Measurements from ENCODE around the gene RASL11A. TPM values are rescaled to one million over a fixed set of nuclear protein-coding genes. Genes with fewer than 3 reads are reported as not detected.
"Not testable (repeated sequence)": the region's sequence is repeated elsewhere in the genome, so short reads cannot be mapped to it uniquely, and the experiment has no call there.

The RASL11A gene, protein sequence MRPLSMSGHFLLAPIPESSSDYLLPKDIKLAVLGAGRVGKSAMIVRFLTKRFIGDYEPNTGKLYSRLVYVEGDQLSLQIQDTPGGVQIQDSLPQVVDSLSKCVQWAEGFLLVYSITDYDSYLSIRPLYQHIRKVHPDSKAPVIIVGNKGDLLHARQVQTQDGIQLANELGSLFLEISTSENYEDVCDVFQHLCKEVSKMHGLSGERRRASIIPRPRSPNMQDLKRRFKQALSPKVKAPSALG
- 10 to 100 TPM in 3 of 4 donors, 1 to 10 TPM in 1; 8.2 to 35.6 (median 29.5) TPM for polyA plus RNA-seq (ENCODE audit: insufficient read length in 4 of 4)

DNA sequence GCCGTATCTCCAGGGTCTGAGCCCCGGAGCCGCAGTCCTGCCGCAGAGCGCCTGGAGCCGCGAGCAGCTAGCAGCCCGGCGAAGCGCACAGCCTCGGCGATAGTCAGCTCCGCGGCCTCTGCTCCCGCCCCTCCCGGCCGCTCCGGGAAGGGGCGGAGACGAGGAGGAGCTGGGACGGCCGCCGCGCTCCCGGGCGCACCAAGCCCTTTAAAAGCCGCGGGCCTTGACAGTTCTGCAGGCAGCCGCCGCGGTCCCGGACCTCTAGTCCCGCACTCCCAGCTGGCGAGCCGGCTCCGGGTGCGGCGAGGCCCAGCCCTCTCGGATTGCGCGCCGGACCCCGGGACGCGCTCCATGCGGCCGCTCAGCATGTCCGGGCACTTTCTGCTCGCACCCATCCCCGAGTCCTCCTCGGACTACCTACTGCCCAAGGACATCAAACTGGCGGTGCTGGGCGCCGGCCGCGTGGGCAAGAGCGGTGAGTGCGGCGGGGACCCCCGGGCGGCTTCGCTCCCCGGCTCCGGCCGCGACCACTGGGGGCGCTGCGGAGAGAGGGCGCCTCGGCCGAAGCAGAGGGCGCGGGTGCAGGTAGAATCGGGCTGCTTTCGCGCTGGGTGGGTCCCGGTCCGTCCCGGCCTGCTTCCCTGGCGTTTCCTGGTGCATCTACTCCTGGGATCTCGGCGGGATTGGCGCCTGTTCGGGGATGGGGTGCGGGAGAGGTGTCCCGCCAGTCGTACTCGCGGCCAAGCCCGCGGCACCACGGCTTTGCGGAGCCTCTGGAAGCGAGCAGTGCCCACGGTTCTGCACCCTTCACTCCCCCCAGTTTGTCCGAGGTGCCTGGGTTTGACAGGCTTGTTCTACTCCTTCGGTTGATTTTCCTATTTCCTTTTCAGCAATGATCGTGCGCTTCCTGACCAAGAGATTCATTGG, at the start of gene RASL11A:
TSS of gene RASL11A (plus strand) at position 237 of the 927 bp plus-strand sequence. CDS start at position 352, 115 bp downstream.
- peak in 2 of 4 donors; percentile 69 to 70 for DNase-seq (ENCODE audit: low read depth in 4 of 4, low spot score in 3 of 4)

DNA sequence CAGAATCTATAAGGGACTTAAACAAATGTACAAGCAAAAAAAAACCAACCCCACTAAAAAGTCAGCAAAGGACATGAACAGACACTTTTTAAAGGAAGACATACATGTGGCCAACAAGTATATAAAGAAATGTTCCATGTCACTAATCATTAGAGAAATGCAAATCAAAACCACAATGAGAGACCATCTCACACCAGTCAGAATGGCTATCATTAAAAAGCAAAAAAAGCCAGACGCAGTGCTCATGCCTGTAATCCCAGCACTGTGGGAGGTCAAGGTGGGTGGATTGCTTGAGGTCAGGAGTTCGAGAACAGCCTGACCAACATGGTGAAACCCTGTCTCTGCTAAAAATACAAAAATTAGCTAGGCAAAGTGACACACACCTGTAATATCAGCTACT, 48.5 kb upstream of the RASL11A start:
- not testable (repeated sequence) for DNase-seq (ENCODE audit: low read depth in 4 of 4, low spot score in 3 of 4)

- no peak for DNase-seq (ENCODE audit: low read depth in 4 of 4, low spot score in 3 of 4)
Observed at GRCh38 chr13:27226991-27227390, 43.6 kb upstream of the RASL11A start.

- DNase-seq (ENCODE audit: low read depth in 4 of 4, low spot score in 3 of 4) = no peak
Observed at GRCh38 chr13:27228131-27228530, 42.5 kb upstream of the RASL11A start.

- no peak for DNase-seq (ENCODE audit: low read depth in 4 of 4, low spot score in 3 of 4)
Observed at GRCh38 chr13:27229642-27230041, 41.0 kb upstream of the RASL11A start.

- DNase-seq (ENCODE audit: low read depth in 4 of 4, low spot score in 3 of 4) = no peak
Observed at GRCh38 chr13:27233964-27234363, 36.7 kb upstream of the RASL11A start.

GRCh38 chr13:27236478-27236877, 34.2 kb upstream of the RASL11A start:
- DNase-seq (ENCODE audit: low read depth in 4 of 4, low spot score in 3 of 4) = no peak

- DNase-seq (ENCODE audit: low read depth in 4 of 4, low spot score in 3 of 4) = no peak
Observed at GRCh38 chr13:27242702-27243101, 27.9 kb upstream of the RASL11A start.

DNA sequence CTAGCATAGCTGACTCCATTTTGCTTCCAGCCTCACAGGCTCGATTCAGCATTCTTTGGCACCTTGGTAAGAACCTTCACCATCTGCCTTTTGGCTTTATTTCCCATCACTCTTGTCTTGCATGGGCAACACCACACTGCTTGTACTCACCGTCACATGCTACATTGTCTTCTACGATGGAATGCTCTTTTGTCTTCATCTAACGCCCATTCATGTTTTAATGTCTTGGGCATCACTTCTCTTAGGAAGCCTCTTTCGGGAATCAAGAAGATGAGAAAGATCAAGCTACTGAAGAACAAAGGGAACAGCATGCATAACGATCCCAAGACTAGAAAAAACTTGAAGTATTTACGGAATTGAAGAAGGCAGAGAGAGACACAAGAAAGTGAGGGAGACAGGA, 25.0 kb upstream of the RASL11A start:
- no peak for DNase-seq (ENCODE audit: low read depth in 4 of 4, low spot score in 3 of 4)

GRCh38 chr13:27250833-27251165, 19.8 kb upstream of the RASL11A start:
- DNase-seq (ENCODE audit: low read depth in 4 of 4, low spot score in 3 of 4) = no peak

- peak; percentile 92 to 97 (median 94) for DNase-seq (ENCODE audit: low read depth in 4 of 4, low spot score in 3 of 4)
Observed at GRCh38 chr13:27251166-27252091, 19.2 kb upstream of the RASL11A start, which contains the start of gene RPL21. Gene RPL21, plus strand, starts transcription at chr13:27251558. Its CDS starts 2,219 bp downstream, at chr13:27253777.

DNA sequence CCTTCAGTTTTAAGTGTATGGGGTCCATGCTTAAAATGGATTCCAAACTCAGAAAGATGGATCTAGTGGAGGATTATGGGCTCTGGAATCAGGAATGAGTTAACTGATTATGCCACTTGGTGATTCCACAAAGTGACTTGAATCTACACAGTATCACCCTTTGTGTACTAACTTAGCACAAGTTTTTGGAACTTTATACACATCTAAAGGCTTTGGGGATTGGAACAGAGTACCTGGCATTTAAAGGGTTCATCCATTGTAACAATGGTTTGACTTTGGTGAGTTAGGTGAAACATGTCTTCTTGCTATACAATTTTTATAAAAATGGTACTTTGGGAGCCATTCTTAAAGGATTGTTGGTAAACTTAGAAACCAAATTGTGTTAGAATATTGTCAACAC, 18.2 kb upstream of the RASL11A start:
- DNase-seq (ENCODE audit: low read depth in 4 of 4, low spot score in 3 of 4) = no peak

DNA sequence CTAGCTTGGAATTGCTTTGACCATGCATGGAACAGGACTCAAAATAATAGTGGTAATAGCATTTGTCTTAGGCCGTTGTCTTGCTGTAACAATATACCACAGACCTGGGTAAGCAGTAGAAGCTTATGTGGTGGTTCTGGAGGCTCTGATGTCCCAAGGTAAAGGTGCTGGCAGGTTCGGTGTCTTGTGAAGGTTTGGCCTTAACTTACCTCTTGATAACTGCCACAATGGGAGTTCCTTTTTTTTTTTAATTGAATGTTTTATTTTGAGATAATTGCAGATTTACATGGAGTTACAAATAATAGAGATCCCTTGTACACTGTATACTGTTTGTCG, 13.4 kb upstream of the RASL11A start:
- DNase-seq (ENCODE audit: low read depth in 4 of 4, low spot score in 3 of 4) = no peak

DNA sequence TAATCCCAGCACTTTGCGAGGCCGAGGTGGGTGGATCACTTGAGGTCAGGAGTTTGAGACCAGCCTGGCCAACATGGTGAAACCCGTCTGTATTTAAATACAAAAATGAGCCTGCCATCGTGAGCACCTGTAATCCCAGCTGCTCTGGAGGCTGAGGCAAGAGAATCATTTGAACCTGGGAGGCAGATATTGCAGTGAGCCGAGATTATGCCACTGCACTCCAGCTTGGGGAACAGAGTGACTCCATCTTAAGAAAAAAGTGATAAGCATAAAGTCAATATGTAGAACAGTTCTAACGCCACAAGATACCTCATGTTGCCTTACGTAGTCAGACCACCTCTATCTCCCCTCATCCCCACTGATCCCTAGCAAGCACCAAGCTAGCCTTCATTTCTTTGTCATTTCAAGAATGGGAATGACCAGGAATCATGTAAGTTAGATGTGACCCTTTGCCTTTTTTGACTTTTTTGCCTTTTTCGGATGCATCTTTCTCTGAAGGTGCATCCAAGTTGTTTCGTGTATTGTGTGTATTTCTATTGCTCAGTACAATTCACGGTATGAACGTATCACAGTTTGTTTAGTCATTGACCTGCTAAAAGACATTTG, 12.9 kb upstream of the RASL11A start:
- no peak for DNase-seq (ENCODE audit: low read depth in 4 of 4, low spot score in 3 of 4)

DNA sequence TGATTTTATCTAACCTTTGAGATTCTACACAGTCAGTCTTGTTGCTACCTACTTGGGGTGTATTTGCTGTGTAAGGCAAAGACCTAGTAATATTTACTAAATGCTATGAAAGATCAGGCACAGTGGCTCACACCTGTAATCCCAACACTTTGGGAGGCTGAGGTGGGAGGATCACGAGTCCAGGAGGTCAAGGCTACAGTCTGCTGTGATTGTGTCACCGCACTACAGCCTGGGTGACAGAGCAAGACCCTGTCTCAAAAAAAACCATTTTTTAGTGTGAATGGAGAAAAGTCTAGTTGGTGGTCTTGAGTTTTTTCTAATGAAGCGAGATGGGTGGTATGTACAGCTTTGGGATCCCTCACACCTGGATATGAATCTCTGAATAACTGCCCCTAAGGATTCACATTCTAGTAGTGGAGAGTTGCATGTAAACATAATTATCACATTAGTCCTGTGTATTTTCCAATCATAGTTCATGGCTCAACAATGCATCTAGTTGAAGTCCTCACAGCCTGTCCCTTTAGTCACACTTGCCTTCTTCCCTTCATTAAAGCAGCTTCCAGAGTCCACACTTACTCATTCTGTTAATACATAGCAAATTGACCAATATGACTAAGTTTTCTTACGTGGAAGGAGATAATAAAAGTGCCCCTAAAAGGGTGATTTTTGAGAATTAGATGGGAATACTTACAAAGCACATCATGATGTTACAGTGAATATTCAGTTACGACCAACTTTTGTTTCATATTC, 11.8 kb upstream of the RASL11A start:
- no peak for DNase-seq (ENCODE audit: low read depth in 4 of 4, low spot score in 3 of 4)

DNA sequence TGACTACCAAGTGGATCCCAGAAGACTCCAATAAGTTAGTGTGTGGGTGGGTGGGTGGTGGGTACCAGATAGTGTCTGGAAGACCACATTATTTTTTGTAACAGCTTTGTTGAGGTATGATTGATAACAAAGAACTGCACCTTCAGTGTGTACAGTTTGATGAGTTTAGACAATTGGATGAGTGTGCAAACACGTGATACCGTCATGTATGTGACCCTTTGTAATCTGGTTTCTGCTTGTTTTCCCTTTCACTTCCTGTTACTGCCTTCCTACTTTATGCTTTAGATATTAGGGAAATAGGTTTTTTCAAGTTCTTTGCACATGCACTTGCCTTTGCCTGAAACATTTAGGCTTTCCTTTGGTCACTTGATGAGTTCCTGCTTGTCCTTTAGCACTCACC, 10.8 kb upstream of the RASL11A start:
- DNase-seq (ENCODE audit: low read depth in 4 of 4, low spot score in 3 of 4) = no peak

GRCh38 chr13:27261396-27261795, 9.2 kb upstream of the RASL11A start:
- no peak for DNase-seq (ENCODE audit: low read depth in 4 of 4, low spot score in 3 of 4)

GRCh38 chr13:27263438-27263837, 7.2 kb upstream of the RASL11A start:
- no peak for DNase-seq (ENCODE audit: low read depth in 4 of 4, low spot score in 3 of 4)

- DNase-seq (ENCODE audit: low read depth in 4 of 4, low spot score in 3 of 4) = no peak
Observed at GRCh38 chr13:27264181-27264580, 6.4 kb upstream of the RASL11A start.

- DNase-seq (ENCODE audit: low read depth in 4 of 4, low spot score in 3 of 4) = no peak
Observed at GRCh38 chr13:27264648-27265047, 6.0 kb upstream of the RASL11A start.
